Mucosa of descending colon (tissue), 3 donors: Measurements from ENCODE around the gene ETS2. TPM values are rescaled to one million over a fixed set of nuclear protein-coding genes. Genes with fewer than 3 reads are reported as not detected.
A peak's percentile ranks its signal among the peaks of the same experiment; 100 is the strongest.

ENCODE experiments used
- ATAC-seq: fragments of 200-7000 bp; cut with Tn5 transposase; one replicate; pipeline ENCODE4 v1.9.1; 2020; ENCODE audit warnings: mild to moderate bottlenecking, moderate library complexity
- DNase-seq, 3 donors: peaks; one replicate each; pipeline ENCODE4 v3.0.0-alpha.2; 2020
- H3K36me3 ChIP-seq: fragments of 200-600 bp; one replicate; pipeline ENCODE4 v1.8.0; 2021; ENCODE audit warnings: low read depth, mild to moderate bottlenecking
- H3K4me1 ChIP-seq: fragments of 200-600 bp; one replicate; pipeline ENCODE4 v1.8.0; 2021; ENCODE audit warnings: low read depth, mild to moderate bottlenecking
- H3K4me3 ChIP-seq: fragments of 200-600 bp; one replicate; pipeline ENCODE4 v1.8.0; 2021; ENCODE audit warnings: mild to moderate bottlenecking
- H3K9me3 ChIP-seq: fragments of 200-600 bp; one replicate; pipeline ENCODE4 v1.8.0; 2021; ENCODE audit warnings: mild to moderate bottlenecking
- intact Hi-C, 2 donors: fragments of 100-400 bp; cut with DNase I in 1 of 2; cut with micrococcal nuclease in 1 of 2; formaldehyde crosslinking; loops; one replicate each; pipeline versions ENCODE4 v1.11.0 to v1.11.1; 2022; cut with DNase I, micrococcal nuclease
- total RNA-seq, 3 donors: library from RNA; stranded (reverse); fragmentation: NEBNext Ultra II Directional in 2 of 3; extraction: Animal tissue kit (Norgen Biotek cat#: 25700) in 2 of 3; gene quantifications; one replicate each; pipeline versions ENCODE4 v1.2.1 to v1.2.4, GENCODE V29; 2021 to 2023
- TF ChIP-seq, protein P1 (sequence below): fragments of 200-600 bp; IDR thresholded peaks from one replicate; pipeline ENCODE4 v1.8.0; 2022; ENCODE audit warnings: antibody characterized with exemption, mild to moderate bottlenecking
- donor health status: DM: no; HTN: no; CAD: no; lungs with moderate emphysema.
- donor health status: DM: no; HTN: no; CAD: no.
- donor health status: DM: no; HTN: yes; CAD: no.

Gene ETS2
- total RNA-seq, 3 donors from 2014 or later = 115 to 222 (median 171) TPM

DNA sequence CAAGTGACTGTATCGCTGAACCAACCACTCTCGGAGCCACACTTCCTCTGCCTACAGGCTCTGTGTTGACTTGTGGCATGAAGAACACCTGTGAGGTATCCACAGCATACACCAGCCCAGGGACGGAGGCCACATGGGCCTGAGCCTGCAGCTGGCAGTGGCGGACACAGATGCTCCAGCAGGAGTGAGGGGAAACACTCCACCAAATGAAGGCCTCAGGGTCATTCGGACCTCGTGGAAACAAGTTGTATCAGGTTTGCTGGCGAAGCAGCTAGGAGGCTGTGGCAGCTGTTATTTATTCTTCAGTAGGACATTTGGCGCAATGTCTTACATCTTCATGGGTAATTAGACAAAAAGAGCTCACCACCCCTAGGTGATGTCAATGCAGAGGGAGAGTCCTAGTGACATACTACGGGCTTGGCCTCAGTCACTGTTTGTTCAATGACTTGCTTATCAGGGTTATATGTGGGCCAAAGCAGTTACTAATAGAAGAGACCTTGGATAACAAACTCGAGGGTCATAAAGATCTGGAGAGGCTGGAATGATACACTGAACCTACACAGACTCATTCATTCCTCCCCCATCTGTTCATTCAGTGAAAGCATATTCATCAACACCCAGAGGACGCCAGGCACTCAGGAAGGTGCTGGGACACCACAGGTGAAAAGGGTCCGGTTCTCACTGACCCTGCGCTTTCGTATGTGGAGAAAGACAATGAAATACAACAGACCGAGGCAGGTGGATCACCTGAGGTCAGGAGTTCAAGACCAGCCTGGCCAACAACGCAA, 11.6 kb upstream of the ETS2 start:
- H3K36me3 ChIP-seq = no peaks in the 10 kb centered on the region
- TF ChIP-seq, protein P1, sequence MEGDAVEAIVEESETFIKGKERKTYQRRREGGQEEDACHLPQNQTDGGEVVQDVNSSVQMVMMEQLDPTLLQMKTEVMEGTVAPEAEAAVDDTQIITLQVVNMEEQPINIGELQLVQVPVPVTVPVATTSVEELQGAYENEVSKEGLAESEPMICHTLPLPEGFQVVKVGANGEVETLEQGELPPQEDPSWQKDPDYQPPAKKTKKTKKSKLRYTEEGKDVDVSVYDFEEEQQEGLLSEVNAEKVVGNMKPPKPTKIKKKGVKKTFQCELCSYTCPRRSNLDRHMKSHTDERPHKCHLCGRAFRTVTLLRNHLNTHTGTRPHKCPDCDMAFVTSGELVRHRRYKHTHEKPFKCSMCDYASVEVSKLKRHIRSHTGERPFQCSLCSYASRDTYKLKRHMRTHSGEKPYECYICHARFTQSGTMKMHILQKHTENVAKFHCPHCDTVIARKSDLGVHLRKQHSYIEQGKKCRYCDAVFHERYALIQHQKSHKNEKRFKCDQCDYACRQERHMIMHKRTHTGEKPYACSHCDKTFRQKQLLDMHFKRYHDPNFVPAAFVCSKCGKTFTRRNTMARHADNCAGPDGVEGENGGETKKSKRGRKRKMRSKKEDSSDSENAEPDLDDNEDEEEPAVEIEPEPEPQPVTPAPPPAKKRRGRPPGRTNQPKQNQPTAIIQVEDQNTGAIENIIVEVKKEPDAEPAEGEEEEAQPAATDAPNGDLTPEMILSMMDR = no peak
- peak; percentile 64 for ATAC-seq
- peak in 1 of 3 donors; percentile 15 for DNase-seq
- no peaks in the 10 kb centered on the region for H3K9me3 ChIP-seq
- intact Hi-C loops = no loop called here
- H3K4me1 ChIP-seq = peaks cover 30% of the 10 kb centered on the region
- no peak overlapping the region for H3K4me3 ChIP-seq

DNA sequence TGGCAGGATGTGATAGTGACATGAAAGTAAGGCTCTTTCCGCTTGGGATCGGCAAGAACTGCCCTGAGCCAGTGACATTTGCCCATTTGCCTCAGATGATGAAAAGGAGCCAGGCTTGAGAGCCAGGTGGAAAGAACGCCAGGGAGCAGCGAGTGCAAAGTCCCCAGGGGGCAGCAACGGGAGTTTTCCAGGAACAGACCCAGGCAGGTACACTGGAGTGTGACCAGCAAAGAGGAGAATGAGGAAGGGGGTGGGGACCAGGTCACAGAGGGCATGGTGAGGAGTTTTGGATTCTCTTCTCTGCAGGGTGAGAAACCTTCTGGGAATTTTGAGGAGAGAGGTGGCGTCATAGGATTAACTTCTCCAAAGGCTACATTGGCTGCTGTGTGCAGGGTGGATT, 10.8 kb upstream of the ETS2 start:
- intact Hi-C loops = no loop called here
- TF ChIP-seq, protein P1 = no peak
- H3K9me3 ChIP-seq = no peaks in the 10 kb centered on the region
- DNase-seq = peak in 2 of 3 donors; percentile 68 to 70
- H3K4me3 ChIP-seq = no peak overlapping the region
- H3K4me1 ChIP-seq = peaks cover 21% of the 10 kb centered on the region
- H3K36me3 ChIP-seq = no peaks in the 10 kb centered on the region
- ATAC-seq = peak; percentile 36

DNA sequence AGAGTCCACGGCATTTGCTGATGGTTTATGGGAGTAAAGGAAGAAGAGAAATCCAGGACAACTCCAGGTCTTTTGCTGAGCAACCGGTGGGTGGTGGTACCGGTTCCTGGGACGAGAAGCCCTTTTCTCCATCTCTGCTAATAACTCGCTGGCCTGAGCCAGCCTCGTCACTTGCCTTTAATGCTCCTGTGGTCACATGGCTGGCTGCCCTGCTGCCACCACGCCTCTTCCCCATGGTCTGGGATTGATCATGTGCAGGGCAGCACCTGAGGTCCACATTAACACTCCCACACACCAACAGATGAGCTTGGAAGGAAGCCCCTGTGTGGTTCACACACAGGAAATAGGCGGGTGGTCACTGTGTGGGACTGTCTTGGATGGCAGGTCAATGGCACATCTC, 10.3 kb upstream of the ETS2 start:
- Histone ChIP-seq H3K4me3 (no peak overlapping the region), H3K9me3 (no peaks in the 10 kb centered on the region), H3K36me3 (no peaks in the 10 kb centered on the region), H3K4me1 (peaks cover 16% of the 10 kb centered on the region)
- ATAC-seq (no peak), DNase-seq (peak in 2 of 3 donors; percentile 16 to 43)
- intact Hi-C loops = no loop called here
- TF ChIP-seq, protein P1 = no peak

DNA sequence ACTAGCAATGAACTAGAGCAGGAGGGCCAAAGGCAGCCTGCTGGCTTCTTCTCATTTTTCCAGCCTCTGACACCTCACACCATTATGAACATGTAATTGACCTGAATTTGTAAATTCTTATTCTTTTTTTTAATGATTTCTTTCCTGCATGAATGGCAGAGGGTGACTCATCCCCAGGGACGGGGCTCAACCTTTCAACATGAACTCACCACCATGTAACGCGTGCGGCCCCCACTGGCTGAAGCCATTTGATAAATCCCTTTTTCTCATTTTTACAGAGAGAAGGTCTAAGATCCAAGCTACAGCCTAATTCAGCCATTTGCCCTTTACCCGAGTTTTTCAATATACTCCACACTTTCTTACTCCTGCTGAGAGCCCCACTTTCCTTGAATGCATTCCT, 9.3 kb upstream of the ETS2 start:
- ATAC-seq (no peak), DNase-seq (no peak)
- no peaks in the 10 kb centered on the region for H3K9me3 ChIP-seq
- no peak overlapping the region for H3K4me3 ChIP-seq
- intact Hi-C loops = no loop called here
- no peaks in the 10 kb centered on the region for H3K36me3 ChIP-seq
- peaks cover 7% of the 10 kb centered on the region for H3K4me1 ChIP-seq
- TF ChIP-seq, protein P1 = no peak

DNA sequence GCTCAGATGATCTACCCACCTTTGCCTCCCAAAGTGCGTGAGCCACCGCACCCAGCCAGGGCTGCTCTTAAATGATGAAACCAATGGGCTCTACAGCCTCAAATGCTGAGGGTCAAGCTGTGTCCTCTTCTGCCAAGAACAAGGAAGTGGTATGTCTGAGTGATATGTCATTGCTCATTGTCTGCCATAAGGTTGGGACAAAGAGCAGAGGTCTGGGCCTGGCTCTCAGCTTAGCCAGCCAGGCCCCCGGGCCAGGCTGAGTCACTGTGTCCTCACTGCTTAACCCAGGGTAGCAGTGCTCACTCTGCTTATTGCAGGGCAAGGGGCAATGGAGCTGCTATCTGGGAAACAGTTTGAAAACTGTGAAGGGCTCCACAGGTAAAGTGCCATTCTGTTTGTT, 8.3 kb upstream of the ETS2 start:
- Histone ChIP-seq H3K4me1 (peaks cover 3% of the 10 kb centered on the region), H3K36me3 (no peaks in the 10 kb centered on the region), H3K9me3 (no peaks in the 10 kb centered on the region), H3K4me3 (no peak overlapping the region)
- DNase-seq (peak; percentile 35 to 68 (median 62)), ATAC-seq (peak; percentile 77)
- intact Hi-C loops = no loop called here
- TF ChIP-seq, protein P1 = no peak
